K562 (cell line): ENCODE data around the gene ZNF768. TPM values are rescaled to one million over a fixed set of nuclear protein-coding genes. Genes with fewer than 3 reads are reported as not detected.

Experiments used
- CHD7 ChIP-seq: fragments of 200-600 bp; sonication (generic); IDR thresholded peaks from one replicate; pipeline ENCODE4 v1.6.1; 2012; ENCODE audit warnings: mild to moderate bottlenecking, low read depth, low read length, inconsistent platforms
- CREM ChIP-seq: IDR thresholded peaks from 2 replicates; pipeline ENCODE4 v1.6.1; 2014; ENCODE audit warnings: antibody characterized with exemption, low read depth
- ELK1 ChIP-seq: sonication (generic); formaldehyde crosslinking; IDR thresholded peaks from 2 replicates; pipeline ENCODE4 v1.8.1; 2022; ENCODE audit warnings: missing genetic modification reagents
- FOXA1 ChIP-seq: fragments of 450-650 bp; IDR thresholded peaks from 2 replicates; pipeline ENCODE4 v1.6.1; 2016; ENCODE audit warnings: mild to moderate bottlenecking, borderline replicate concordance
- MAX ChIP-seq: sonication (generic); formaldehyde crosslinking; IDR thresholded peaks from 2 replicates; pipeline ENCODE4 v1.9.0; 2022; ENCODE audit warnings: mild to moderate bottlenecking, missing genetic modification reagents
- NCOA1 ChIP-seq: fragments of 450-650 bp; IDR thresholded peaks from 2 replicates; pipeline ENCODE4 v1.6.1; 2016; ENCODE audit warnings: low read depth
- RNF2 ChIP-seq: sonication (generic); IDR thresholded peaks from 2 replicates; pipeline ENCODE4 v1.6.1; 2016
- TAF9B ChIP-seq: fragments of 450-650 bp; IDR thresholded peaks from 2 replicates; pipeline ENCODE4 v1.6.1; 2018; ENCODE audit warnings: mild to moderate bottlenecking; ENCODE audit not compliant: partially characterized antibody
- ZFX ChIP-seq: sonication (generic); formaldehyde crosslinking; IDR thresholded peaks from 2 replicates; pipeline ENCODE4 v1.8.0; 2022; ENCODE audit warnings: mild to moderate bottlenecking, missing genetic modification reagents, moderate library complexity
- ZNF253 ChIP-seq: fragments of 250-450 bp; sonication (Bioruptor Pico); conservative IDR thresholded peaks from 2 replicates; pipeline ENCODE4 v1.6.1; 2021; ENCODE audit warnings: mild to moderate bottlenecking
- ZNF592 ChIP-seq: fragments of 450-650 bp; IDR thresholded peaks from 2 replicates; pipeline ENCODE4 v1.6.1; 2017; ENCODE audit warnings: antibody characterized with exemption, mild to moderate bottlenecking
- polyA plus RNA-seq, 8 experiments: library from polyadenylated mRNA; depleted of rRNA in 4 of 8; stranded (reverse) in 5 of 8; unstranded in 3 of 8; fragments of >200 nt; fragmentation: Nextera tagmentation in 2 of 8; fragmentation: Illumina TruSeq in 1 of 8; extraction: Ambion mirVana in 2 of 8; extraction: Trizol in 1 of 8; gene quantifications; 2 replicates each; pipeline versions ENCODE4 v1.2.1 to v1.2.3, GENCODE V29; 2011 to 2014; ENCODE audit warnings: inconsistent platforms in 1 of 8, missing spikeins in 1 of 8
- total RNA-seq, 7 experiments: library from RNA; depleted of rRNA in 6 of 7; stranded (reverse); fragments of >200 nt in 6 of 7; fragmentation: Illumina TruSeq in 2 of 7; extraction: Trizol in 2 of 7; gene quantifications; 2 replicates each; pipeline versions ENCODE4 v1.2.1 to v1.2.3, GENCODE V29; 2011 to 2021; ENCODE audit warnings: low replicate concordance in 1 of 7

ZNF768 gene
- total and polyA plus RNA-seq, 9 of the 15 experiments (the other 6 are each of a cell fraction or from before 2014, with no cell fraction given), result 0.13 to 50.7 (median 26.9) TPM

- TF ChIP-seq CREM, result no peak
- TF ChIP-seq ZNF592, result no peak
- TF ChIP-seq NCOA1, result no peak; the same call in 1 of the 2 replicates
- TF ChIP-seq ZNF253, result no peak
- no peak for TF ChIP-seq CHD7
- TF ChIP-seq RNF2, result 0 out of 2 replicates have a peak, but pooled peaks have one; percentile 2
- no peak for TF ChIP-seq ELK1 (CRISPR knock-in tag)
- no peak for TF ChIP-seq FOXA1
- no peak for TF ChIP-seq TAF9B
- 0 out of 2 replicates have a peak, but pooled peaks have one; percentile 13 for TF ChIP-seq MAX (CRISPR knock-in tag)
- TF ChIP-seq ZFX (CRISPR knock-in tag), result no peak
Observed at GRCh38 chr16:30558789-30559377, 32.5 kb upstream of the ZNF768 start (continued).
